ENCODE measurements around the gene REXO1. TPM values are rescaled to one million over a fixed set of nuclear protein-coding genes. Genes with fewer than 3 reads are reported as not detected.

Gene REXO1
- total RNA-seq, 1 experiment from 2014 or later, result 52.2 TPM

DNA sequence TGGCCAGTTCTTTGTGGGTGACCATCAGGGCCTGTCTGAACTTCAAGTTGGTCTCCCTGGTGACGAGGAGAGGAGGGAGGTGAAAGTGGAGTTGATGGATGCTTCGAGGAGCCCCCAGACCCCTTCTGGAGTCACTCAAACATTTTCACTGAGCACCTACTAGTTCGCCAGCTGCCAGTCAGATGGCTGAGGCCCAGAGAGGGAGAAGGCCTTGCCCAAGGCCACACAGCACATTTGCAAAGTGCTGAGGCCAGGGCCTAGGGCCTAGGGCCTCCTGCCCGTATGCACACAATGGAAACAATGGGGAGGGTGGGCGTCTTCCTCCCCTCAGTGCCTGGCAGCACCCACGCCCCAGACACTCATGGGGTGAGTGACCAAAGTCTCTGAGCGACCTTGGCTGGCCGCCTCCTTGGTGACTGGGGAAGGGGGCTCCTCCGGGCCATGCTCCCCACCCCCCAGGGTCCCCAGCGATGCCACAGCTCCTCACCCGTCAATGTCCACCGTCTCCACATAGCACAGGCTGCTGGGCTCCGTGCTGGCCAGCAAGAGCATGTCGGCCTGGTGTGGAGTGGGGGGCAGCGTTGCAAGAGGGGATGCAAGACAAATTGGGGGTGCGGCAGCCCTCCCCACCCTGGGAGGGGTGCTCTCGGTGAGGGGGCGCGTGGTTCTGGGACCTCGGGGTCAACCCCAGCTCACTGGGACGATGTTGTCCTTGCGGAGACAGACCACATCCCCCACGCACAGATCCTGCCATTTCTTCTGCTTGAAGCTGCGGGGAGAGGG, 42.7 kb downstream of the REXO1 start:
- H3K27ac ChIP-seq (ENCODE audit: low read depth, low read length), result no peak overlapping the region
- POLR2A ChIA-PET, result no interaction called here
- ATAC-seq, result no peak
- H3K4me3 ChIP-seq (replicated peaks in 1 of 2; ENCODE audit: low read depth in 1 of 2, low read length in 2 of 2), result no peak overlapping the region
- DNase-seq (ENCODE audit: low read depth, low spot score), result no peak
- no peaks in the 10 kb centered on the region for H3K27me3 ChIP-seq (ENCODE audit: insufficient read depth, low read length)
- no peak overlapping the region for H3K4me2 ChIP-seq (ENCODE audit: low read length)
- H3K9ac ChIP-seq (ENCODE audit: low read length), result no peak overlapping the region
- H2AFZ ChIP-seq (ENCODE audit: low read depth, low read length, poor library complexity, severe bottlenecking), result no peak overlapping the region
- no peak for TF ChIP-seq SP1 (IDR thresholded peaks at IDR 0.05; ENCODE audit: low read depth)
- TF ChIP-seq ZFX (IDR thresholded peaks at IDR 0.05), result no peak
- no peak for TF ChIP-seq ELF1 (IDR thresholded peaks at IDR 0.05; ENCODE audit: borderline replicate concordance, low read depth)
- TF ChIP-seq EZH2 (IDR thresholded peaks at IDR 0.05), result no peak
- no peak for TF ChIP-seq ATF3 (IDR thresholded peaks at IDR 0.05)
- TF ChIP-seq, protein P1, sequence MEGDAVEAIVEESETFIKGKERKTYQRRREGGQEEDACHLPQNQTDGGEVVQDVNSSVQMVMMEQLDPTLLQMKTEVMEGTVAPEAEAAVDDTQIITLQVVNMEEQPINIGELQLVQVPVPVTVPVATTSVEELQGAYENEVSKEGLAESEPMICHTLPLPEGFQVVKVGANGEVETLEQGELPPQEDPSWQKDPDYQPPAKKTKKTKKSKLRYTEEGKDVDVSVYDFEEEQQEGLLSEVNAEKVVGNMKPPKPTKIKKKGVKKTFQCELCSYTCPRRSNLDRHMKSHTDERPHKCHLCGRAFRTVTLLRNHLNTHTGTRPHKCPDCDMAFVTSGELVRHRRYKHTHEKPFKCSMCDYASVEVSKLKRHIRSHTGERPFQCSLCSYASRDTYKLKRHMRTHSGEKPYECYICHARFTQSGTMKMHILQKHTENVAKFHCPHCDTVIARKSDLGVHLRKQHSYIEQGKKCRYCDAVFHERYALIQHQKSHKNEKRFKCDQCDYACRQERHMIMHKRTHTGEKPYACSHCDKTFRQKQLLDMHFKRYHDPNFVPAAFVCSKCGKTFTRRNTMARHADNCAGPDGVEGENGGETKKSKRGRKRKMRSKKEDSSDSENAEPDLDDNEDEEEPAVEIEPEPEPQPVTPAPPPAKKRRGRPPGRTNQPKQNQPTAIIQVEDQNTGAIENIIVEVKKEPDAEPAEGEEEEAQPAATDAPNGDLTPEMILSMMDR (IDR thresholded peaks at IDR 0.05 in 2 of 3, conservative IDR thresholded peaks at IDR 0.05 in 1 of 3; ENCODE audit: borderline replicate concordance in 1 of 3, insufficient read depth in 1 of 3, low read depth in 2 of 3, low read length in 2 of 3), result no peak
- TF ChIP-seq SRF (IDR thresholded peaks at IDR 0.05; ENCODE audit: low read depth), result no peak
- TF ChIP-seq, protein P2, sequence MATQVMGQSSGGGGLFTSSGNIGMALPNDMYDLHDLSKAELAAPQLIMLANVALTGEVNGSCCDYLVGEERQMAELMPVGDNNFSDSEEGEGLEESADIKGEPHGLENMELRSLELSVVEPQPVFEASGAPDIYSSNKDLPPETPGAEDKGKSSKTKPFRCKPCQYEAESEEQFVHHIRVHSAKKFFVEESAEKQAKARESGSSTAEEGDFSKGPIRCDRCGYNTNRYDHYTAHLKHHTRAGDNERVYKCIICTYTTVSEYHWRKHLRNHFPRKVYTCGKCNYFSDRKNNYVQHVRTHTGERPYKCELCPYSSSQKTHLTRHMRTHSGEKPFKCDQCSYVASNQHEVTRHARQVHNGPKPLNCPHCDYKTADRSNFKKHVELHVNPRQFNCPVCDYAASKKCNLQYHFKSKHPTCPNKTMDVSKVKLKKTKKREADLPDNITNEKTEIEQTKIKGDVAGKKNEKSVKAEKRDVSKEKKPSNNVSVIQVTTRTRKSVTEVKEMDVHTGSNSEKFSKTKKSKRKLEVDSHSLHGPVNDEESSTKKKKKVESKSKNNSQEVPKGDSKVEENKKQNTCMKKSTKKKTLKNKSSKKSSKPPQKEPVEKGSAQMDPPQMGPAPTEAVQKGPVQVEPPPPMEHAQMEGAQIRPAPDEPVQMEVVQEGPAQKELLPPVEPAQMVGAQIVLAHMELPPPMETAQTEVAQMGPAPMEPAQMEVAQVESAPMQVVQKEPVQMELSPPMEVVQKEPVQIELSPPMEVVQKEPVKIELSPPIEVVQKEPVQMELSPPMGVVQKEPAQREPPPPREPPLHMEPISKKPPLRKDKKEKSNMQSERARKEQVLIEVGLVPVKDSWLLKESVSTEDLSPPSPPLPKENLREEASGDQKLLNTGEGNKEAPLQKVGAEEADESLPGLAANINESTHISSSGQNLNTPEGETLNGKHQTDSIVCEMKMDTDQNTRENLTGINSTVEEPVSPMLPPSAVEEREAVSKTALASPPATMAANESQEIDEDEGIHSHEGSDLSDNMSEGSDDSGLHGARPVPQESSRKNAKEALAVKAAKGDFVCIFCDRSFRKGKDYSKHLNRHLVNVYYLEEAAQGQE (IDR thresholded peaks at IDR 0.05; ENCODE audit: low read depth), result no peak
- BruUV-seq (replicated peaks), result no TSS peak
- RAD21 ChIA-PET (ENCODE audit: low non-redundant PET in 1 of 2, low total read pairs in 2 of 2, uncharacterized antibody in 2 of 2, unreplicated experiment in 2 of 2), result no interaction called here
- H3K9me3 ChIP-seq (ENCODE audit: control insufficient read depth in 1 of 2, insufficient read depth in 1 of 2, low read depth in 1 of 2, low read length in 2 of 2), result no peaks in the 10 kb centered on the region
- no peaks in the 10 kb centered on the region; a peak in 1 of 4 replicates for H3K36me3 ChIP-seq (ENCODE audit: control insufficient read depth in 1 of 2, insufficient read depth in 2 of 2, low read length in 2 of 2)
- H3K79me2 ChIP-seq (ENCODE audit: insufficient read depth, low read length), result no peaks in the 10 kb centered on the region
- H3K4me1 ChIP-seq (ENCODE audit: control insufficient read depth in 1 of 2, insufficient read depth in 2 of 2, low read length in 2 of 2), result peaks cover 4 to 6% of the 10 kb centered on the region in 2 experiments
- intact Hi-C loops (cut with micrococcal nuclease), result no loop called here
- H3K9me2 ChIP-seq (ENCODE audit: insufficient read depth), result no peaks in the 10 kb centered on the region
- H4K20me1 ChIP-seq (ENCODE audit: insufficient read depth), result no peaks in the 10 kb centered on the region
- CTCF ChIA-PET, result no interaction called here
